ENCODE data around the gene TEC.

- no peak for TF ChIP-seq POLR2AphosphoS5 (IDR thresholded peaks at IDR 0.05; ENCODE audit: low read depth, low read length)
- TF ChIP-seq REST (IDR thresholded peaks at IDR 0.05; ENCODE audit: insufficient read depth in 1 of 2, low read depth in 2 of 2, low read length in 2 of 2): no peak
- TF ChIP-seq TAF1 (IDR thresholded peaks at IDR 0.05; ENCODE audit: borderline replicate concordance, insufficient read depth, low read length): no peak
- TF ChIP-seq SIN3A (IDR thresholded peaks at IDR 0.05; ENCODE audit: borderline replicate concordance, insufficient read depth, low read length): no peak
Observed at GRCh38 chr4:48184882-48185281, 84.8 kb downstream of the TEC start.
